Measurements from ENCODE around the gene DOCK6. TPM values are rescaled to one million over a fixed set of nuclear protein-coding genes. Genes with fewer than 3 reads are reported as not detected.

DOCK6 gene
- total RNA-seq, 4 donors from 2014 or later, result 63.4 to 102 (median 65.6) TPM

GRCh38 chr19:11299946-11300810 lies 37.9 kb upstream of the DOCK6 start:
- no peak overlapping the region for H3K4me3 ChIP-seq (ENCODE audit: low read depth, poor library complexity, severe bottlenecking)
- intact Hi-C loops (cut with DNase I; ENCODE audit: low total_unique reads), result no loop called here
- DNase-seq (ENCODE audit: low spot score in 2 of 2), result no peak
- no peak for TF ChIP-seq POLR2A (IDR thresholded peaks at IDR 0.05)
- no peak for TF ChIP-seq CTCF (IDR thresholded peaks at IDR 0.05)
- 75 to 76% methylated on average over 8 of the region's 8 CpGs for WGBS, 2 donors

- TF ChIP-seq POLR2A (IDR thresholded peaks at IDR 0.05), result no peak
- no peak for TF ChIP-seq CTCF (IDR thresholded peaks at IDR 0.05)
- intact Hi-C loops (cut with DNase I; ENCODE audit: low total_unique reads), result no loop called here
- no peak overlapping the region for H3K4me3 ChIP-seq (ENCODE audit: low read depth, poor library complexity, severe bottlenecking)
- WGBS, 2 donors, result 32 to 40% methylated on average over 7 of the region's 7 CpGs
- no peak for DNase-seq (ENCODE audit: low spot score in 2 of 2)
Observed at GRCh38 chr19:11296264-11296663, 33.9 kb upstream of the DOCK6 start.

GRCh38 chr19:11295665-11296245 lies 33.4 kb upstream of the DOCK6 start, which contains the start of gene TSPAN16:
TSS of gene TSPAN16 (plus strand) at chr19:11296160. CDS start at chr19:11296298, 138 bp downstream.
- TF ChIP-seq POLR2A (IDR thresholded peaks at IDR 0.05), result no peak
- no peak for TF ChIP-seq CTCF (IDR thresholded peaks at IDR 0.05)
- intact Hi-C loops (cut with DNase I; ENCODE audit: low total_unique reads), result no loop called here
- 71 to 74% methylated on average over 8 of the region's 8 CpGs for WGBS, 2 donors
- DNase-seq (ENCODE audit: low spot score in 2 of 2), result no peak
- H3K4me3 ChIP-seq (ENCODE audit: low read depth, poor library complexity, severe bottlenecking), result no peak within 1 kb of the TSS

GRCh38 chr19:11295180-11295579 lies 32.9 kb upstream of the DOCK6 start:
- intact Hi-C loops (cut with DNase I; ENCODE audit: low total_unique reads), result no loop called here
- TF ChIP-seq CTCF (IDR thresholded peaks at IDR 0.05), result no peak
- no peak for TF ChIP-seq POLR2A (IDR thresholded peaks at IDR 0.05)
- 74 to 77% methylated on average over 4 of the region's 4 CpGs for WGBS, 2 donors

GRCh38 chr19:11293433-11294389 lies 31.4 kb upstream of the DOCK6 start:
- WGBS, 2 donors, result 2% methylated on average over 40 to 41 of the region's 41 CpGs
- intact Hi-C loops (cut with DNase I; ENCODE audit: low total_unique reads), result no loop called here
- H3K4me3 ChIP-seq (ENCODE audit: low read depth, poor library complexity, severe bottlenecking), result no peak overlapping the region
- DNase-seq (ENCODE audit: low spot score in 2 of 2), result peak; percentile 95 to 99
- no peak for TF ChIP-seq POLR2A (IDR thresholded peaks at IDR 0.05)
- TF ChIP-seq CTCF (IDR thresholded peaks at IDR 0.05), result peak in 1 of 3 donors; percentile 97

More at GRCh38 chr19:11295180-11295579, 32.9 kb upstream of the DOCK6 start:
- no peak overlapping the region for H3K4me3 ChIP-seq (ENCODE audit: low read depth, poor library complexity, severe bottlenecking)
- DNase-seq (ENCODE audit: low spot score in 2 of 2), result no peak
